HFF-Myc (cell line): ENCODE data around the gene PTPRN2.

Source experiments
- DNase-seq: peaks from one replicate; pipeline ENCODE4 v3.0.0-alpha.2; 2011; ENCODE audit warnings: low read depth; ENCODE audit errors: extremely low read depth
- H3K4me3 ChIP-seq: replicated peaks from 2 replicates; pipeline ENCODE4 v1.5.1; 2011; ENCODE audit warnings: low read depth, mild to moderate bottlenecking, control low read depth, low read length
- CTCF ChIP-seq: IDR thresholded peaks from 2 replicates; pipeline ENCODE4 v1.5.1; 2012; ENCODE audit warnings: mild to moderate bottlenecking, low read depth, low read length, control low read depth; ENCODE audit errors: missing control alignments

PTPRN2 gene

GRCh38 chr7:158581440-158582088, 6.1 kb downstream of the PTPRN2 start:
- H3K4me3 ChIP-seq = no peak overlapping the region
- DNase-seq = no peak
- TF ChIP-seq CTCF = no peak

- DNase-seq = no peak
- no peak for TF ChIP-seq CTCF
- H3K4me3 ChIP-seq = no peak overlapping the region
Observed at GRCh38 chr7:158579662-158580646, 7.7 kb downstream of the PTPRN2 start.

- no peak for DNase-seq
- H3K4me3 ChIP-seq = no peak overlapping the region
- no peak for TF ChIP-seq CTCF
Observed at GRCh38 chr7:158576050-158576762, 11.4 kb downstream of the PTPRN2 start.

DNA sequence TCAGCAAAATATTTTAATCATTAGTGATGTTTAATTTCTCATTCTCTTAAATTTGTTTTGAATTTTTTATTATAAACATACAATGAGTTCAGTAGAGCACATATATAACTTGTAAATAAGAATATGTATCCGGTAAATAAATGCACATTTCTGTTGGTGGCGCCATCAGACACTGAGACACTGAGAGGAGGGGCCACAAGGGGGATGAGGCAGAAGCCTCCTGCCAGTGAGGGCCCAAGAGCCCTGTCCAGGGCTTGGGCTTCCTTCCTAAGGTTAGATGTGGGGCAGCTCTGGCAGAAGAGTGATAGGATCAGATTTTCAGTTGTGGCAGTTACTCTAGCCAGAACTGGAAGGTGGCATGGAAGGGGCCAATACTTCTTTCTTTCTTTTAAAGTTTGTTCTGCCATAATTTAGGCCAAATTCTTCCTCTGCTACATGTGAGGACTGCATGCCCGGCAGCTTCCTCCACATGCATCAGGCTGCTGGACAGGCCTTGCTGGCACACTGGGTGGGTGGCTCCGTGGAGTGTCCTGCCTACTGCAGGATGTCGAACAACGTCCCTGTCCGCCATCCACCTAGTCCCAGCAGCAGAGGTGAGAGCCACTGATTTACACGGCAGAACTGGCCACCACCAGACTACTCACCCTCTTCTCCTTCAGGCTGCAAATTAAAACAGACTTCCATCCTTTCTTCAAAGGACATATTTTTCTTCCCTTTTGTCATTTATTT, 13.2 kb downstream of the PTPRN2 start:
- TF ChIP-seq CTCF = no peak
- no peak overlapping the region for H3K4me3 ChIP-seq
- no peak for DNase-seq

DNA sequence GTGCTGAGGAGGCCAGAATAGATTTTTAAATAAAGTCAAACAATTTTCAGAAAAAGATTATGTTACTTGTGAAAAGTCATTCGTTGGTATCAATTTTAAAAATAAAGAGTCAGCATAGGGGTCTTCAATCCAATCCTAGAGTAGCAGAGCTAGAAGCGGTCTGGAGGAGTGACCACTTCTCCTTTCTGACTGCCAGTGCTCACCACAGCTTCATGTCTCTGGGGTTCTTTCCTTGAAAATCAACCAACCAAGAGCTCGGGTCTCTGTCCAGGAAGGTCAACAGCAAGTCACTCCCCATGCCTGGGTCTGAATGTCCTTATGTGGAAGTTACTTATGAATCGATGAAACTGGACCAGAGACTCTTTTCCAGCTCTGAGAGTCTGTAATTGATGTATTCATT, 14.3 kb downstream of the PTPRN2 start:
- TF ChIP-seq CTCF = no peak
- no peak overlapping the region for H3K4me3 ChIP-seq
- no peak for DNase-seq

DNA sequence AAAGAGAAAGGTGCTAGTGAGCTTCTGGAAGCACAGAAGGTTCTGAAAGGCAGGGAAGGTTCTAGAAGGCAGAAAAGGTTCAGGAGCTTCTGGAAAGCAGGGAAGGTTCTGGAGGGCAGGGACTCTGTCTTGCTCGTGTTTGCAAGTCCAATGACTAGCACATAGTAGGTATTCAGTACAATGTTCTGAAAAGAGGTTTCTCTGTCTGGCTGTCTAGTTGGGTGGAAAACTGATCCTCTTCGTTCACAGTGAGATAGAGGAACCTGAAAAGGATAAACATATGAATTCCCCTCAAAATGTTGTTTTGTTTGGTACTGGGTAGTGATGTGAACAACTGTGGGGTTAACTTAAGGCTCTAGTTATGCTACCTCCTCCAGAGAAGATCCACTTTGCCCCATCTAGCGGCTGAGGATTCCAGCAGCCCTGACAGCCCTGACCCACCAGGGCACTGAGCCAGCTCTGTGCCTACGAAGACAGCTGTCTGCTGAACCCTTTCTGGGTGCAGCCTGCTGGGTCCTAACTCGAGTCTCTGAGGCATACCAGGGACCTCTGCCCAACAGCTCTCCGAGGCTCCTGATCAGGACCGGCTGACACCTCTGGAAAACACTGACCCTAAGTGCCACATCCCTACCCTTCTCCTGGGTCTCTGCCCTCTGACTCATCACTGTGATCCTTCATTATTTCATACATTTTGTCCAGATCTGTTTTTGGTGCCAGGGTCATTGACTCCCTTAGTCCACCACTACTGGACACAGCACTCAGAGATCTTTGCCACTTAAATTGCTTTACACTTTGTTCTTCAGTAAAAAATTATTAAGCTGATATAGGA, 15.4 kb downstream of the PTPRN2 start:
- TF ChIP-seq CTCF = no peak
- no peak for DNase-seq
- no peak overlapping the region for H3K4me3 ChIP-seq
